B cell (primary cell): ENCODE data around the gene NRG4. TPM values are rescaled to one million over a fixed set of nuclear protein-coding genes. Genes with fewer than 3 reads are reported as not detected.

ENCODE experiments used
- ATAC-seq: fragments of 200-7000 bp; cut with Tn5 transposase; one replicate; pipeline ENCODE4 v1.10.0; 2021; ENCODE audit warnings: low read depth, mild to moderate bottlenecking, moderate number of reproducible peaks, moderate library complexity
- CTCF ChIA-PET: fragments of 350-600 bp; sonication (Branson Sonifier 250); formaldehyde crosslinking; loops from one replicate; lab custom pipeline; 2021; ENCODE audit warnings: antibody characterized with exemption, inconsistent platforms; lab: Charles Lee
- POLR2A ChIA-PET: fragments of 350-600 bp; sonication (Branson Sonifier 250); formaldehyde crosslinking; loops from one replicate; lab custom pipeline; 2021; ENCODE audit warnings: antibody characterized with exemption; lab: Charles Lee
- DNase-seq: peaks from one replicate; pipeline ENCODE4 v3.0.0; 2013
- H2AFZ ChIP-seq: 2 replicates; pipeline ENCODE4 v1.6.1; 2012; ENCODE audit warnings: mild to moderate bottlenecking, low read depth, low read length; ENCODE audit not compliant: insufficient read depth, poor library complexity, severe bottlenecking
- H3K27ac ChIP-seq, 2 donors: 1 replicate in 1 of 2; 2 replicates in 1 of 2; pipeline ENCODE4 v1.5.1; 2012 to 2013; ENCODE audit warnings: low read length in 2 of 2, mild to moderate bottlenecking in 2 of 2, moderate library complexity in 1 of 2
- H3K27me3 ChIP-seq, 4 experiments: fragments of 200-600 bp in 1 of 4; sonication (generic) in 1 of 4; replicated peaks in 1 of 4; 1 replicate in 2 of 4; 2 replicates in 2 of 4; pipeline versions ENCODE4 v1.6.1 to v1.7.0; 2013 to 2016; ENCODE audit warnings: low read length in 3 of 4, mild to moderate bottlenecking in 2 of 4, mixed read lengths in 1 of 4, moderate library complexity in 1 of 4; ENCODE audit not compliant: insufficient read depth in 4 of 4, control insufficient read depth in 3 of 4; ENCODE audit errors: control extremely low read depth in 1 of 4
- H3K36me3 ChIP-seq, 2 experiments: replicated peaks in 1 of 2; 1 replicate in 1 of 2; 2 replicates in 1 of 2; pipeline versions ENCODE4 v1.6.1 to v1.7.1; 2013; ENCODE audit warnings: low read length in 1 of 2; ENCODE audit not compliant: insufficient read depth in 2 of 2, control insufficient read depth in 1 of 2; ENCODE audit errors: control extremely low read depth in 1 of 2, extremely low read depth in 1 of 2
- H3K4me1 ChIP-seq, 2 donors: fragments of 200-600 bp in 1 of 2; sonication (generic) in 1 of 2; 1 replicate in 1 of 2; 2 replicates in 1 of 2; pipeline versions ENCODE4 v1.5.1 to v1.6.1; 2013 to 2017; ENCODE audit warnings: low read length in 2 of 2; ENCODE audit not compliant: control insufficient read depth in 2 of 2, insufficient read depth in 2 of 2
- H3K4me2 ChIP-seq: replicated peaks from 2 replicates; pipeline ENCODE3; 2012; ENCODE audit warnings: mild to moderate bottlenecking, low read depth, low read length; ENCODE audit not compliant: poor library complexity, severe bottlenecking
- H3K4me3 ChIP-seq, 5 experiments: fragments of 200-600 bp in 1 of 5; sonication (generic) in 1 of 5; 1 replicate in 3 of 5; 2 replicates in 2 of 5; pipeline versions ENCODE4 v1.5.1 to v1.7.0; 2011 to 2016; ENCODE audit warnings: low read length in 4 of 5, mild to moderate bottlenecking in 4 of 5, low read depth in 2 of 5, control low read depth in 1 of 5, moderate library complexity in 1 of 5; ENCODE audit not compliant: insufficient read depth in 1 of 5; ENCODE audit errors: control extremely low read depth in 1 of 5, extremely low read depth in 1 of 5
- H3K79me2 ChIP-seq: fragments of 200-600 bp; sonication (generic); one replicate; pipeline ENCODE4 v1.6.0; 2016; ENCODE audit warnings: low read length; ENCODE audit not compliant: control insufficient read depth, insufficient read depth
- H3K9ac ChIP-seq: fragments of 200-600 bp; sonication (generic); 2 replicates; pipeline ENCODE4 v1.6.1; 2017; ENCODE audit warnings: mild to moderate bottlenecking, low read length, moderate library complexity
- H3K9me3 ChIP-seq, 3 donors: one replicate each; pipeline versions ENCODE4 v1.6.1 to v1.7.1; 2013; ENCODE audit warnings: low read length in 2 of 3; ENCODE audit not compliant: control insufficient read depth in 2 of 3, insufficient read depth in 1 of 3; ENCODE audit errors: control extremely low read depth in 1 of 3
- H4K20me1 ChIP-seq: 2 replicates; pipeline ENCODE4 v1.6.0; 2012; ENCODE audit warnings: mild to moderate bottlenecking, low read length; ENCODE audit not compliant: insufficient read depth, control insufficient read depth, poor library complexity, severe bottlenecking
- H3K27ac Mint-ChIP-seq: one replicate; pipeline ENCODE4 v1.8.0; 2021; ENCODE audit warnings: mixed read lengths
- H3K27me3 Mint-ChIP-seq: one replicate; pipeline ENCODE4 v1.8.0; 2021; ENCODE audit warnings: mixed read lengths
- H3K4me1 Mint-ChIP-seq: one replicate; pipeline ENCODE4 v1.8.0; 2021; ENCODE audit warnings: mixed read lengths
- H3K4me3 Mint-ChIP-seq: one replicate; pipeline ENCODE4 v1.8.0; 2021; ENCODE audit warnings: mixed read lengths
- H3K9me3 Mint-ChIP-seq: one replicate; pipeline ENCODE4 v1.8.0; 2022; ENCODE audit warnings: mixed read lengths; ENCODE audit not compliant: insufficient read depth
- EZH2 ChIP-seq: IDR thresholded peaks from 2 replicates; pipeline ENCODE4 v1.6.1; 2012; ENCODE audit warnings: borderline replicate concordance, low read depth, mild to moderate bottlenecking, moderate library complexity, low read length; ENCODE audit not compliant: insufficient read depth, poor library complexity, severe bottlenecking
- WGBS: methylation state at CpG from one replicate; pipeline ENCODE4 v1.1.5; 2013; ENCODE audit warnings: missing lambda C conversion rate; ENCODE audit not compliant: insufficient coverage; 5-methylcytosine and 5-hydroxymethylcytosine counted together
- intact Hi-C: fragments of 100-400 bp; cut with micrococcal nuclease; formaldehyde crosslinking; loops from one replicate; pipeline ENCODE4 v1.10.0; 2022
- polyA plus RNA-seq: library from polyadenylated mRNA; depleted of rRNA; stranded (reverse); fragments of >200 nt; gene quantifications from 2 replicates; pipeline ENCODE4 v1.2.3, GENCODE V29; 2012
- total RNA-seq, 2 donors: library from RNA; stranded (reverse); fragments of 120-200 nt in 1 of 2; gene quantifications; 1 replicate in 1 of 2; 2 replicates in 1 of 2; pipeline versions ENCODE4 v1.2.3 to v1.2.4, GENCODE V29; 2013 to 2022
- TF ChIP-seq, protein P1 (sequence below): fragments of 200-600 bp; IDR thresholded peaks from one replicate; pipeline ENCODE4 v1.8.0; 2022; ENCODE audit warnings: antibody characterized with exemption, mild to moderate bottlenecking

The NRG4 gene
- total and polyA plus RNA-seq, 2 donors (not counting 1 experiment from before 2014, with no cell fraction given), result 0.37 TPM; not detected in 1

- ATAC-seq (no peak), DNase-seq (no peak)
- Mint-ChIP-seq H3K27me3 (no peaks in the 10 kb centered on the region), H3K27ac (no peak overlapping the region), H3K4me1 (peaks cover 42% of the 10 kb centered on the region), H3K9me3 (no peaks in the 10 kb centered on the region), H3K4me3 (no peak overlapping the region)
- Histone ChIP-seq H3K36me3 (peaks cover 0 to 5% of the 10 kb centered on the region in 2 experiments), H3K9ac (no peak overlapping the region), H3K4me1 (peaks cover 9 to 15% of the 10 kb centered on the region in 2 donors), H3K79me2 (peaks cover 6% of the 10 kb centered on the region), H3K27me3 (no peaks in the 10 kb centered on the region), H3K27ac (no peak overlapping the region), H3K9me3 (no peaks in the 10 kb centered on the region), H4K20me1 (peaks cover 24% of the 10 kb centered on the region), H3K4me2 (no peak overlapping the region), H3K4me3 (no peak overlapping the region), H2AFZ (no peak overlapping the region)
- intact Hi-C loops, result loop anchor here (10.0 kb wide), 1 partner anchor 199 kb away; a partner anchor contains a TSS
- ChIA-PET CTCF (interaction anchor here (4.4 kb wide), 1 partner anchor 215 kb away, joined by 11 read pairs; no protein-coding TSS in a partner anchor), POLR2A (no interaction called here)
- whole genome bisulfite sequencing, result 100% methylated on average over 4 of the region's 4 CpGs
- no peak for TF ChIP-seq EZH2
- TF ChIP-seq, protein P1, sequence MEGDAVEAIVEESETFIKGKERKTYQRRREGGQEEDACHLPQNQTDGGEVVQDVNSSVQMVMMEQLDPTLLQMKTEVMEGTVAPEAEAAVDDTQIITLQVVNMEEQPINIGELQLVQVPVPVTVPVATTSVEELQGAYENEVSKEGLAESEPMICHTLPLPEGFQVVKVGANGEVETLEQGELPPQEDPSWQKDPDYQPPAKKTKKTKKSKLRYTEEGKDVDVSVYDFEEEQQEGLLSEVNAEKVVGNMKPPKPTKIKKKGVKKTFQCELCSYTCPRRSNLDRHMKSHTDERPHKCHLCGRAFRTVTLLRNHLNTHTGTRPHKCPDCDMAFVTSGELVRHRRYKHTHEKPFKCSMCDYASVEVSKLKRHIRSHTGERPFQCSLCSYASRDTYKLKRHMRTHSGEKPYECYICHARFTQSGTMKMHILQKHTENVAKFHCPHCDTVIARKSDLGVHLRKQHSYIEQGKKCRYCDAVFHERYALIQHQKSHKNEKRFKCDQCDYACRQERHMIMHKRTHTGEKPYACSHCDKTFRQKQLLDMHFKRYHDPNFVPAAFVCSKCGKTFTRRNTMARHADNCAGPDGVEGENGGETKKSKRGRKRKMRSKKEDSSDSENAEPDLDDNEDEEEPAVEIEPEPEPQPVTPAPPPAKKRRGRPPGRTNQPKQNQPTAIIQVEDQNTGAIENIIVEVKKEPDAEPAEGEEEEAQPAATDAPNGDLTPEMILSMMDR, result no peak
Measured at GRCh38 chr15:75923756-75924155, 88.5 kb downstream of the NRG4 start.

DNA sequence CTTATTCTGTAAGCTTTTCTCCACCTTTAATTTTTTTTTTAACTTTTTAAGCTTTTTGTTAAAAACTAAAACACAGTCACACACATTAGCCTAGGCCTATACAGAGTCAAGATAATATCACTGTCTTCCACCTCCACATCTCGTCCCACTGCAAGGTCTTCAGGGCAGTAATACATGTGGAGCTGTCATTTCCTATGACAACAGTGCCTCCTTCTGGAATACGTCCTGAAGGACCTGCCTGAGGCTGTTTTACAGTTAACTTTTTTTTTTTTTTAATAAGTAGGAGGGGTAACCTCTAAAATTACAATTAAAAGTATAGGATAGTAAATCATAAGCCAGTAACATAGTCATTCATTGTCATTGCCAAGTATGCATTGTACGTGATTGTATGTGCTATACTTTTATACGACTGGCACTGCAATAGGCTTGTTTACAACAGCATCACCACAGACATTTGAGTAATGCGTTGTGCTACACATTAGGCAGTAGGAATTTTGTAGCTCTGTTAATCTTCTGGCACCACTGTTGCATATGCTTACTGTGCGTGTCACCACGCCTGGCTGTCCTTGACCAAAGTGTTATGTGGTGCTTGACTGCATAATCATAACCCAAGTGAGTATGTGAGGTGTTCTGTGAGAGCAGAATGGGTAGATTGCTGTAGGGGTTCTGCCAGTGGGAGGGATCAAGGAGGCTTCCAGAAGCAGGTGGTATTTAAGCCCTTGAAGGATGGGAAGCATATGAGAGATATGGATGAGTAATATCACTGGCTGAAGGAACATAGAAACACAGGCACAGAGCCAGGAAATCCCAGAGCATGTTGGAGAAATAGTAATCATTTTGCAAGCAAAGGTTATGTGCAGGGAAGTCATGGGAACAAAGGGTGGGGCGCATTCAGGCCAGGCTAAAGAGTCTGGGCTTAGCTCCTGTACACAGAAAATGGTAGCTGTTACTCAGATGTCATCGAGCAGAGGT, 90.2 kb downstream of the NRG4 start:
- Histone ChIP-seq H3K9ac (no peak overlapping the region), H3K4me1 (peaks cover 1 to 7% of the 10 kb centered on the region in 2 donors), H3K4me3 (no peak overlapping the region), H3K79me2 (peaks cover 6% of the 10 kb centered on the region), H3K4me2 (no peak overlapping the region), H4K20me1 (peaks cover 18% of the 10 kb centered on the region), H3K27ac (no peak overlapping the region), H3K27me3 (no peaks in the 10 kb centered on the region), H3K9me3 (no peaks in the 10 kb centered on the region), H2AFZ (no peak overlapping the region), H3K36me3 (peaks cover 0 to 21% of the 10 kb centered on the region in 2 experiments)
- no peak for ATAC-seq
- TF ChIP-seq, protein P1, result no peak
- no peak for TF ChIP-seq EZH2
- no peaks in the 10 kb centered on the region for H3K9me3 Mint-ChIP-seq
- H3K27me3 Mint-ChIP-seq, result no peaks in the 10 kb centered on the region
- POLR2A ChIA-PET, result interaction anchor here (0.7 kb wide), 1 partner anchor 162 kb away, joined by 3 read pairs; no protein-coding TSS in a partner anchor
- DNase-seq, result peak; percentile 31
- H3K4me1 Mint-ChIP-seq, result peaks cover 27% of the 10 kb centered on the region
- intact Hi-C loops, result loop anchor here (10.0 kb wide), 1 partner anchor 197 kb away; a partner anchor contains a TSS
- CTCF ChIA-PET, result interaction anchor here (0.7 to 4.4 kb wide), 3 partner anchors 119 to 294 kb away, joined by 3 to 11 read pairs (median 4); no protein-coding TSS in a partner anchor
- no peak overlapping the region for H3K27ac Mint-ChIP-seq
- 96% methylated on average over 4 of the region's 9 CpGs for WGBS
- no peak overlapping the region for H3K4me3 Mint-ChIP-seq
